ENCODE results near the gene NPTXR. TPM values are rescaled to one million over a fixed set of nuclear protein-coding genes. Genes with fewer than 3 reads are reported as not detected.

The NPTXR gene
- total and polyA plus RNA-seq, 10 of the 15 experiments (the other 5 are each of a cell fraction or from before 2014, with no cell fraction given): 0.02 to 0.38 (median 0.07) TPM; not detected in 2

- Histone ChIP-seq H3K36me3 (ENCODE audit: control insufficient read depth in 2 of 2, insufficient read depth in 2 of 2, low read length in 1 of 2) (no peaks in the 10 kb centered on the region), H3K79me2 (ENCODE audit: control insufficient read depth, insufficient read depth, low read length) (no peaks in the 10 kb centered on the region), H3K27ac (ENCODE audit: control insufficient read depth, insufficient read depth) (no peak overlapping the region), H3K9me3 (replicated peaks; ENCODE audit: control insufficient read depth, insufficient read depth, low read length) (no peaks in the 10 kb centered on the region), H3K9ac (ENCODE audit: control insufficient read depth, insufficient read depth, low read length) (no peak overlapping the region), H3K4me3 (no peak overlapping the region), H3K27me3 (replicated peaks in 1 of 2; ENCODE audit: control insufficient read depth in 2 of 2, insufficient read depth in 2 of 2, low read length in 1 of 2) (peaks cover 19 to 21% of the 10 kb centered on the region in 2 experiments), H2AFZ (ENCODE audit: control insufficient read depth, low read depth, low read length) (no peak overlapping the region), H3K4me1 (ENCODE audit: control insufficient read depth, insufficient read depth, low read length) (no peaks in the 10 kb centered on the region), H4K20me1 (ENCODE audit: control insufficient read depth, insufficient read depth) (no peaks in the 10 kb centered on the region), H3K4me2 (ENCODE audit: control insufficient read depth, insufficient read depth) (no peak overlapping the region)
- ChIA-PET SMC1A (ENCODE audit: uncharacterized antibody, unreplicated experiment) (no interaction called here), RAD21 (ENCODE audit: unreplicated experiment) (no interaction called here), POLR2A (no interaction called here), CTCF (interaction anchor here (1.3 kb wide), 1 partner anchor 30 kb away, joined by 3 read pairs; no protein-coding TSS in a partner anchor)
- FAIRE-seq (no peak), ATAC-seq (no peak), DNase-seq (ENCODE audit: low read depth, low spot score) (no peak)
- no peak for TF ChIP-seq STAT3 (IDR thresholded peaks at IDR 0.05; ENCODE audit: low read depth, low read length)
- no peak for TF ChIP-seq SREBF2 (IDR thresholded peaks at IDR 0.05; ENCODE audit: low read length)
- no peak for TF ChIP-seq BHLHE40 (IDR thresholded peaks at IDR 0.05; ENCODE audit: borderline replicate concordance in 1 of 2, low read depth in 2 of 2, low read length in 1 of 2)
- no peak for TF ChIP-seq ETV6 (conservative IDR thresholded peaks at IDR 0.05 in 1 of 2, IDR thresholded peaks at IDR 0.05 in 1 of 2; ENCODE audit: borderline replicate concordance in 1 of 2, low read depth in 1 of 2)
- TF ChIP-seq ESRRA (IDR thresholded peaks at IDR 0.05; ENCODE audit: low read length): no peak
- 0% methylated on average over 1 of the region's 1 CpG for WGBS (ENCODE audit: insufficient coverage, insufficient replicate concordance, low lambda C conversion rate, missing lambda C conversion rate)
- intact Hi-C loops (cut with micrococcal nuclease; ENCODE audit: unreplicated experiment) (no loop called here), in situ Hi-C loops (cut with MboI) (no loop called here)
- no TSS peak for BruUV-seq (replicated peaks)
Observed at GRCh38 chr22:38839686-38840085, 4.1 kb downstream of the NPTXR start.

- H2AFZ ChIP-seq (ENCODE audit: control insufficient read depth, low read depth, low read length): no peak overlapping the region
- H3K4me1 ChIP-seq (ENCODE audit: control insufficient read depth, insufficient read depth, low read length): no peaks in the 10 kb centered on the region
- H3K27ac ChIP-seq (ENCODE audit: control insufficient read depth, insufficient read depth): no peak overlapping the region
- no peaks in the 10 kb centered on the region for H3K79me2 ChIP-seq (ENCODE audit: control insufficient read depth, insufficient read depth, low read length)
- POLR2A ChIA-PET: no interaction called here
- H3K36me3 ChIP-seq (ENCODE audit: control insufficient read depth in 2 of 2, insufficient read depth in 2 of 2, low read length in 1 of 2): no peaks in the 10 kb centered on the region
- no peaks in the 10 kb centered on the region for H4K20me1 ChIP-seq (ENCODE audit: control insufficient read depth, insufficient read depth)
- no TSS peak for BruUV-seq (replicated peaks)
- no peak overlapping the region for H3K4me3 ChIP-seq
- CTCF ChIA-PET: interaction anchor here (1.4 kb wide), 1 partner anchor 68 kb away, joined by 5 read pairs; no protein-coding TSS in a partner anchor
- 17% methylated on average over 6 of the region's 6 CpGs for whole genome bisulfite sequencing (ENCODE audit: insufficient coverage, insufficient replicate concordance, low lambda C conversion rate, missing lambda C conversion rate)
- no peak overlapping the region for H3K4me2 ChIP-seq (ENCODE audit: control insufficient read depth, insufficient read depth)
- SMC1A ChIA-PET (ENCODE audit: uncharacterized antibody, unreplicated experiment): interaction anchor here (1.4 kb wide), 1 partner anchor 63 kb away, joined by 4 read pairs; no protein-coding TSS in a partner anchor
- in situ Hi-C loops (cut with MboI) (no loop called here), intact Hi-C loops (cut with micrococcal nuclease; ENCODE audit: unreplicated experiment) (no loop called here)
- no peaks in the 10 kb centered on the region for H3K9me3 ChIP-seq (replicated peaks; ENCODE audit: control insufficient read depth, insufficient read depth, low read length)
- peaks cover 11 to 13% of the 10 kb centered on the region in 2 experiments; a peak in 3 of 4 replicates for H3K27me3 ChIP-seq (replicated peaks in 1 of 2; ENCODE audit: control insufficient read depth in 2 of 2, insufficient read depth in 2 of 2, low read length in 1 of 2)
- RAD21 ChIA-PET (ENCODE audit: unreplicated experiment): no interaction called here
- no peak overlapping the region for H3K9ac ChIP-seq (ENCODE audit: control insufficient read depth, insufficient read depth, low read length)
- DNase-seq (ENCODE audit: low read depth, low spot score) (no peak), FAIRE-seq (no peak), ATAC-seq (no peak)
- TF ChIP-seq DPF2 (IDR thresholded peaks at IDR 0.05): no peak
- TF ChIP-seq FOXM1 (IDR thresholded peaks at IDR 0.05; ENCODE audit: low read depth, low read length): no peak
- TF ChIP-seq CREM (IDR thresholded peaks at IDR 0.05; ENCODE audit: low read depth): no peak
- no peak for TF ChIP-seq BCLAF1 (IDR thresholded peaks at IDR 0.05)
- TF ChIP-seq E2F4 (IDR thresholded peaks at IDR 0.05; ENCODE audit: low read depth, low read length): no peak
- no peak for TF ChIP-seq ASH2L (IDR thresholded peaks at IDR 0.05; ENCODE audit: borderline replicate concordance, low read depth)
- TF ChIP-seq ZZZ3 (IDR thresholded peaks at IDR 0.05; ENCODE audit: control insufficient read depth, insufficient read length, low read depth): no peak
- TF ChIP-seq RAD51 (IDR thresholded peaks at IDR 0.05): no peak
- TF ChIP-seq RB1 (IDR thresholded peaks at IDR 0.05; ENCODE audit: borderline replicate concordance): no peak
- TF ChIP-seq RELA (IDR thresholded peaks at IDR 0.05; ENCODE audit: borderline replicate concordance, partially characterized antibody): no peak
Observed at GRCh38 chr22:38837414-38837928, 6.4 kb downstream of the NPTXR start.

Measured in GM12878 (cell line).